GM12801 (cell line): ENCODE results near the gene CNBP.

Experiments used
- TF ChIP-seq, protein P1 (sequence below): IDR thresholded peaks from one replicate; pipeline ENCODE4 v1.5.1; 2011; ENCODE audit warnings: control low read depth; ENCODE audit not compliant: insufficient read length; ENCODE audit errors: extremely low read depth

The CNBP gene

DNA sequence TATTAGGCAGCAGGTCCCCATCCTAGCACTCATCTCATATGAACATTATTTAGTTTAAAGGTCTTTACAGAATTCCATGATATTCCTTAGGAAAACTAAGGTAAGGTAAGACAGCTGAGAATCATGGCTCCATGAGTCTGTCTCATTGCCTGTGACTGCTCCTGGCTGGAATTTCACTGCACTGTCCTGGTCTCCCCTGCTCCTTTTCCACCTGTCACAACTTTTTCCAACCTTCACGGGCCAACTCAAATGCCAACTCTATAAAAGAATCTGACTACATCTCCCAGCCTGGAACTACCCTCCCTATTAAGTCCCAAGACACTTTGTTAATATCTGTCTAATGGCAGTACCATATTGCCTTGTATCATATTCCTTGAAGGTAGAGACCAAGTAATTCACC lies 7.6 kb downstream of the CNBP start:
- TF ChIP-seq, protein P1, sequence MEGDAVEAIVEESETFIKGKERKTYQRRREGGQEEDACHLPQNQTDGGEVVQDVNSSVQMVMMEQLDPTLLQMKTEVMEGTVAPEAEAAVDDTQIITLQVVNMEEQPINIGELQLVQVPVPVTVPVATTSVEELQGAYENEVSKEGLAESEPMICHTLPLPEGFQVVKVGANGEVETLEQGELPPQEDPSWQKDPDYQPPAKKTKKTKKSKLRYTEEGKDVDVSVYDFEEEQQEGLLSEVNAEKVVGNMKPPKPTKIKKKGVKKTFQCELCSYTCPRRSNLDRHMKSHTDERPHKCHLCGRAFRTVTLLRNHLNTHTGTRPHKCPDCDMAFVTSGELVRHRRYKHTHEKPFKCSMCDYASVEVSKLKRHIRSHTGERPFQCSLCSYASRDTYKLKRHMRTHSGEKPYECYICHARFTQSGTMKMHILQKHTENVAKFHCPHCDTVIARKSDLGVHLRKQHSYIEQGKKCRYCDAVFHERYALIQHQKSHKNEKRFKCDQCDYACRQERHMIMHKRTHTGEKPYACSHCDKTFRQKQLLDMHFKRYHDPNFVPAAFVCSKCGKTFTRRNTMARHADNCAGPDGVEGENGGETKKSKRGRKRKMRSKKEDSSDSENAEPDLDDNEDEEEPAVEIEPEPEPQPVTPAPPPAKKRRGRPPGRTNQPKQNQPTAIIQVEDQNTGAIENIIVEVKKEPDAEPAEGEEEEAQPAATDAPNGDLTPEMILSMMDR = no peak

DNA sequence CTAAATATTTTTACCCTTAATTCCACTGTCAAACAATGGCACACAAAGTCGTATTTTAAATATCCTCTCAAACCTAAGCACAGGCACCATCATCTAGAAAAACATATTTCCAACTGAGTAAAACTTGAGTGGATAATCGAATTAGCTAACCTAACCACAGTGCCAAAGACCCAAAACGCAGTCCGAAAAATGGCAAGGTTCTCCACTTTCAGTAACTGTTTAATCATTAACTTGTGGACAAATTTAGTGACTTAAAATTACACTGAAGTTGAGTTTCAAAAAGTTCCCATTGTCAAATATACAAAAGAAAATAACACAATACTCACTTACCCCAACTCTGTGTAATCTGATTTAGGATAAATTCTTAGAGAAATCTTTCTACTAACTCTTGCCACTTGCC lies 10.0 kb downstream of the CNBP start:
- TF ChIP-seq, protein P1 = no peak

DNA sequence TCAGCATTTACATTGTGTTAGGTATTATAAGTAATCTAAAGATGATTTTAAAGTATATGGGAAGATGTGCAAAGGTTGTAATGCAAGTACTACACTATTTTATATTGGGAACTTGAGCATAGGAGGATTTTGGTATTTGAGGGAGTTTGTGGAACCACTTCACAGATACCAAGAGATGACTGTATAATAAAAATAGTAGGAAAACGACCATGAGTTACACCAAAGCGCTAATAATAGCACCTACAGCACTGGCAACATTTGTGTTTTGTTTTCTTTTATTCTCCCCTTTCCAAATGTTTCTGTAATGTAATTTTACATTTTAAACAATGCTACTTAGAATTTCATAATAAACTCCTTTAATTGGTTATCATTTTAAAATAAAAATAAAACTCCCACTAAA lies 10.5 kb downstream of the CNBP start:
- TF ChIP-seq, protein P1 = no peak

DNA sequence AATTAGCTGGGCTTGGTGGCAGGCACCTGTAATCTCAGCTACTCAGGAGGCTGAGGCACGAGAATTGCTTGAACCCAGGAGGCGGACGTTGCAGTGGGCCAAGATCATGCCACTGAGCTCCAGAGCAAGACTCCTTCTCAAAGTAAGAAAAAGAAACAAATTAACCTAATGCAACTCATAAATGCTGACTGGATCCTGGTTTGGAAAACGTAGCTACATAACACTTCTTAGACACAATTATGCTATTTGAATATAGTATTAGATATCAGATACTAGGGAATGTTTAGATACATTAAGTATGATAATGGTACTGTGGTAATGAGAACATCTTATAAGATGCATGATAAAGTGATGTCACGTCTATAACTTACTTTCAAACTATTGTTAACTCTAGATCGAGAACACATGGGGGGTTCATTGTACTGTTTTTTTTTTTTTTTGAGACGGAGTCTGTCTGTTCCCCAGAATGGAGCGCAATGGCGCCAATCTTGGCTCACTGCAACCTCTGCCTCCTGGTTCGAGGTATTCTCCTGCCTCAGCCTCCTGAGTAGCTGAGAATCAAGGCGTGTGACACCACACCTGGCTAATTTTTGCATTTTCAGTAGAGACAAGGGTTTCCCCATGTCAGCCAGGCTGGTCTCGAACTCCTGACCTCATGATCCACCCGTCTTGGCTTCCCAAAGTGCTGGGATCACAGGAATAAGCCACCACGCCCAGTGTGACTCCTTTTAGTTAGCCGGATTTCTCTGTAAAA lies 16.9 kb downstream of the CNBP start:
- TF ChIP-seq, protein P1 = no peak

DNA sequence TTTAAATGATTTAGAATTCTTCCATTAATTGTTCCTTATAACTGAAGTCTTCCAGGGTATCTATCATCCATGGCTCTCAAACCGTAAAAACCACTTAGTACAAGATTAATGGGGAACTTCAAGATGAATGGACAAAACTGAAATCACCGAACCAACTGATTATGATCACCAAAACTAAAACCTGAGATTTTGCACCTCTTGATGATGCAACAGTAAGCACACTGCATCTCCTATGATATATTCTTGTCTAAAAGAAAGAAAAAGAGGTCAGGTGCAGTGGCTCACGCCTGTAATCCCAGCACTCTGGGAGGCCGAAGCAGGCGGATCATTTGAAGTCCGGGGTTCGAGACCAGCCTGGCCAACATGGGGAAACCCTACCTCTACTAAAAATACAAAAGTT lies 19.2 kb downstream of the CNBP start:
- TF ChIP-seq, protein P1 = no peak

DNA sequence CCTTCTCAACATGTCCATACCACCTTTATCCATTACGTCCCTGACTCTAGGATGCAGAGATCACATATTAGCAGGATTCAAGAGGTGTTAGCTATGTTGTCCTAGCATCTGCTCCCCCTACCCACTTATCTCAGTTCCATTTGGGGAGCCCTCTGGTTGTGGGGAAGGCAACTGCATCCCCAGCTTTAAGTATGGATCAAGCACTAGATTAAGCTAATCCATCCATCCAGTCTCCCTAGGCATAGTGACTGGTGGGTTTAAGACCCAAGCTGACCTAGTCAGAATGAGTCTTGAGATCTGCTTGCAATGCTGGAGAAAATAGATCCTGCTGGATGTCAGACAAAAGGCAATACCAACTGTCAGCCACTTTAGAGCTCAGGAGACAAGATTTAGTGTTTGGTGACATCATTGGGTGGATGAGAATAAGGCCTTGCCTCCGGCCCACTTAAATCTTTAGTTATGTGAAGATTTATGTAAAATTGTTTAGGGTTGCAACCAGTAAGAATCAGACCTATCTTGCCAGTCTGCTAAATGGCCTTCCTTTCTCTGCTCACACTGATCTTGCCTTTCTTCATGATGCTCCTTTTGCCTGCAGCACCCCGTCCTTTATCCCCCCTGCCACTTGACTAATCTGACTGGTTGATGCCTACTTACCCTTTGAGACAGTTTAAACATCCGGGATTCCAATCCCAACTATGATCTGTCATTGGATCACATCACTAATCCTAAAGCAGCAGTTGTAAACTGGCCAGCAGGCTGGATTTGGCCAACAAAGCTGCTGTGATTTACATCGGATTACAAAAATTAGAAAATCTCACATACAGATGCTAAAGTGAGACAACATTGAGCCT lies 20.7 kb downstream of the CNBP start:
- TF ChIP-seq, protein P1 = no peak

DNA sequence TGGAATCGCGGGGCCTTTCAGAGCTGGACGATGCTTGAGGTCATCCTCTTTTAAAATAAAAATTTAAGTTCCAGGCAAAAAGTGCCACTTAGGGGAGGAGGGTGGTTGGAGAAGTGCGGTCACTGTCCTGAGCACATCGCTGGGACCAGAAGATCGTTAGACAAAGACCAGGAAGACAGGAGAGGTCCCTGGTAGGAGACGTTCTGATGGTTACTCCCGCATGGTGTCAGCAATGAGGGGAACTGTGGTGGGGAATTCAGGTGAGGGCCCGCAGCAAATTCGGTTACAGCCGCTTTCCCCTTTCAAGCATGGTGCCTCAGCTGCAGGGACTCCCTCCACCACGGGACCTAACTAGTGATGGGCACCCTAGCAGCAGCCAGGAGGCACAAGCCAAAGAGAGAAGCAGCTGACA lies 21.8 kb downstream of the CNBP start:
- TF ChIP-seq, protein P1 = no peak
